HG03354 (cell line): ENCODE measurements around the gene MAP2K4.
"Not testable (repeated sequence)": the region's sequence is repeated elsewhere in the genome, so short reads cannot be mapped to it uniquely, and the experiment has no call there.

Source experiments
- ATAC-seq: cut with Tn5 transposase; IDR thresholded peaks from one replicate; pipeline ENCODE4 v1.9.1; 2021; ENCODE audit warnings: mild to moderate bottlenecking; ENCODE audit not compliant: unreplicated experiment, poor library complexity, severe bottlenecking

MAP2K4 gene

DNA sequence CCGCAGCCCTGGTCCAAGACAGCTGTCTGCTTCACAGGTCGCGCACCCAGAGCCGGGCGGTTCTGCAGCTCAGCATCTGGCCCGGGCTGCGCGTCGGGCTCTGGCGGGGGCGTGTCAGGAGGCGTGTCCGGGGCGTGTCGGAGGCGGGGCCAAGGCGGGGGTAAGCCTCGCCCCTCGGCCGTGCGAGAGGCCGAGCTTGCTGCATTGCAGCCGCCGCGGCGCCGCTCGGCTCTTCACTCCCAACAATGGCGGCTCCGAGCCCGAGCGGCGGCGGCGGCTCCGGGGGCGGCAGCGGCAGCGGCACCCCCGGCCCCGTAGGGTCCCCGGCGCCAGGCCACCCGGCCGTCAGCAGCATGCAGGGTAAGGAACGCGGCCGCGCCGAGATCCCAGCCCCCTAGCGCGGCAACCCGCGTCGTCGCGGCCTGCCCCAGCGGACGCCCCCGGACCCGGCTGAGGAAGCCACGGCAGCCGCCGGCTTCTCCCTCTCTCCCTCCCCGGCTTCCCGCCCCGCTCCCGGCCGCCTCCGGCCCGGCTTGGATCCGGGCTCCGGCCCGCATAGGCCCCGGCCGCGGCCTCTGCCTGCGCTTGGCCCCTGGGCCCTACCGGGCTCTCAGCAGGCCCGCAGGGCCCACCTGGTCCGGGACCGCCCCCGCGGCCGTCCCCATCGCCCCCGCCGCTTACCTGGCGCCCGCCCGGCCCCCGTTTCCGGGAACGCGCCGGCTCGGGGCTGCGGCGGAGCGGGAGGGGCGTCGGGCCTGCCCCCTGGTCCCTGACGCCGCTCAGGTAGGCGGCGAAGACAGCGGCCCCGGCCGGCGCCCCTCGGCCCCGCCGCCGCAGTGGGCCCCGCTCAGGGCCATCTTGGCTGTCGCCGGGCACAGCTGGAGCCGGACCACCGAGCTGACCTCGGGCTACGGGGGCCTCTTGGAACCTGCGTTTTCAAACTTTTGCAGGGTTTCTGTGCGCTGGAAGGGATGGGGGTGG lies at the start of gene MAP2K4:
Gene MAP2K4, plus strand, starts transcription at position 236 of the 981 bp plus-strand sequence. Its CDS starts 10 bp downstream, at position 246.
- peak; percentile 93 for ATAC-seq

DNA sequence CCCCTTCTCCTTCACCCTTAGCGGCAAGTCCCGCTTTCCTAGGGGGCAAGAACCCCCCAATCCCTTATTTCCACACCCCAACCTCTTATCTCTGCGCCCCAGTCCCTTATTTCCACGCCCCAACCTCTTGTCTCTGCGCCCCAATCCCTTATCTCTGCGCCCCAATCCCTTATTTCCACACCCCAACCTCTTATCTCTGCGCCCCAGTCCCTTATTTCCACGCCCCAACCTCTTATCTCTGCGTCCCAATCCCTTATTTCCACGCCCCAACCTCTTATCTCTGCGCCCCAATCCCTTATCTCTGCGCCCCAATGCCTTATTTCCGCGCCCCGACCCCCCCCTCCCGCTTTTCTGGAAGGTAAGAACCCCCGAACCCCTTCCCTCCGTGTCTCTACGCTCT lies 47.9 kb upstream of the MAP2K4 start:
- not testable (repeated sequence) for ATAC-seq

DNA sequence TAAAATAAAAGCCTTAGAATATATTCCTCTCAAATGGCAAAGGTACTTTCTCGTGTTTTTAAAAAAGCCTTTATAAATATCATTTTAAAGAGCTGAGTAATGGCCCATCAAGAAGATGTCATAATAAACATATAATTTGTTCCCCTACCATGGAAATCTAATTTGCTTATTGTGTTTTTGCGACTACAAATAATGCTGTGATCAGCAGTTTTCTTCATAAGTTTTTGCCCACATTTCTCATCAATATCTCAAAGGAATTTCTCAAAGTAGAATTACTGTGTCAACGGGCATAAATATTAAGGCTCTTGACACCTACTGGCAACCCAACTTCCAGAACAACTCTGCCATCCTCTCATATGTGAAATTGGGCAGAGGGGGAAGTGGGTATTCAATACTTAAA lies 40.9 kb upstream of the MAP2K4 start:
- ATAC-seq, result no peak

DNA sequence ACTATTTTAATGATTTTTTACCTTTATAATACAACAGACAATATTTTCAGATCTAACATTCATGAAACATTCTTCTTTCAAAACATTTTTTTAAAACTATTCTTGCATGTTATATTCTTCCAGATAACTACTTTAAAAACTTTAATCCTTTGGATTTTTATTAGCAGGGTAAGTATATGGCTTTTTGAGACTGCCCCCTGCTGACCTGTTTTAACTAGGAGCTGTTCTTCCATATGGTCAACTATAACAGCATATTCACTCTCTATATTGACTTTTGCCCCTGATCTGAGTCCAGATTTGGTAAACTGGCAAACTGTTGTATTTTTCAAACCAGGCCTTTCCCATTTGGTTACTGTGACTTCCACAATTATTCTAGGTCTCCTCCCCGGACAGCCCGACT lies 39.9 kb upstream of the MAP2K4 start:
- no peak for ATAC-seq

DNA sequence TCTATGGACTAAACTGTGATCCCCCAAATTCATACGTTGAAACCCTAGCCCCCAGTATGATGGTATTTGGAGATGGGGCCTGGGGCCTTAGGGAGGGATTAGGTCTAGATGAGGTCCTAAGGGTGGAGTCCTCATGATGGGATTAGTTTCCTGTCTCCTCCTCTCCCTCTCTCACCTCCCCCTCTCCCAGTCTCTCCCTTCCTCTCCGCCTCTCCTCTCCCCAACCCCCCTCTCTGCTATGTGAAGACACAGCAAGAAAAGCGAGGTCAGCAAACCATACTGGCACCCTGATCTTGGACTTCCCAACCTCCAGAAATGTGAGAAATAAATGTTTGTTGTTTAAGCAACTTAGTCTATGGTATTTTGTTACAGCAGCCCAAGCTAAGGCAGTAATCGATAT lies 38.8 kb upstream of the MAP2K4 start:
- ATAC-seq, result no peak

DNA sequence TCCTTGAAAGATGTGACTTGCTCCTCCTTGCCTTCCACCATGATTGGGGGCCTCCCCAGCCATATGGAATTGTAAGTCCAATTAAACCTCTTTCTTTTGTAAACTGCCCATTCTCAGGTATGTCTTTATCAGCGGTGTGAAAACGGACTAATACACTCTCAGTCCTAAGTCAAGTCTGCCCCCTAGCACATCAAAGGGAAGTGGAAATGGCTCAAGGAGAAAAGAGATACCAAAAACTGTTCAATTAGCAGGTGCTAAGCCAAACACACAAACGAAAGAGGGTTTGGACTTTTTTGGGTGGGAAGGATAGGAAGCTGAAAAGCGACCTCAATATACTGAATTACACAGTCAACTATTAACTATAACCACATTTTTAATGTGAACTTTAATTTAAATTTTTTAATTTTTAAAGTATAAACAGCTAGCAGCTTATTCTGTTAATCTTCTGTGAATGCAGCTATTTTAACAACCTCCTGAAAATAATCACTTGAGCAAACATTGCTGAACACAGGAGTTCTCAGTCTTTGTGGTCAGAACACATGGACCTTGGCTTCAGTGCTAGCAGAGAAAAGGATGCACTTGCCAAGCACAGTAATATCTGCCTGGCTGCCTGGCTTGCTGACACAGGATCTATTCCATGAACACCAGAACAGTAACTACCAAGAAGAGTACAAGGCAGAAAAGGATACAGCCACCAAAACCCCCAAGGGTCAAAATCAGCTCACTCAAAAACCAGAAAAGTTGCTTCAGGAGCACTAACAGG lies 34.3 kb upstream of the MAP2K4 start:
- no peak for ATAC-seq

DNA sequence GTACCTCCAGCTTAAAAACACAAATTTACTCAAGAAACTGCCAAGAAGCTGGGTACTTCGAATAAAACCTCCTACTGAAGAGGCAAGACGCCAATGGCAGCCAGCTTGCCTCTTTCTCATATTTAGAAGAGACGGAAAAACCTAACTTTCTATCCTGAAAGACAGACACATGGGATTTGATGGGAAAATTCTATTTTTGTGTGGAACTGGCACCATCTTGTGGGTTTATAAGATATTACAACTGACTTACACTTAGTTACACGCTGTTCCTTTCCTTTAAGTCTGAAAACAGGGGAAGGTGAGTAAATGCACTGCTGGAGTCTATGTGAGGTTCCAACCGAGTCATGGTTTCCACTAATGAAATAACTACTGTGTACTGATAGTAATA lies 33.7 kb upstream of the MAP2K4 start:
- no peak for ATAC-seq

DNA sequence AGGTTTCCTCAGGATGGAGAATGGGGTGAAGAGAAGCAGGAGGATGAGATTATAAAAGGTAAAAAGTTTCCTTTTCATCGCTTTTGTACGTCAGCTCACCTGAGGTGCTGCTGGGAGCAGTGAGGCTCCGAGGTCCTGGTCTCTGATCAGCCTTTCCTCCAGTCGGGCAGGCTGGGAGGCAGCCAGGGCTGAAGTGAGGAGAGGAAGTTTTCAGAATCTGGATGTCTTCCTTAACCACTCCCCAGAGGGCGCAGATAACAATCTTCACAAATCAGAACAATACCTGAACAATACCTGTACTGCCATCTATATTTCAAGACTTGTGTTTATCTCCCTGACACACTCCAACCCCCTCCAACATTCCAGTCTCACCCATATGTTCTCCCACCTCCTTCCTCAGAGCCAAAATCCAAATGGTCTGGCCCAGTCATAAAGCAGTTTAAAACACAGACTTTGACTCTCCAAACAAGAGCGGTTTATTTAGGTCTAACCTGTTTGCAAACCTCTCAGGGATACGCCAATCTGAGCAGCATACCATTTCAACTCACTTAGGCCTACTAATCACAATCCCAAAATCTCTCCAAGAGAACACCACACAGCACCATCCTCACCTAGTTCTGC lies 30.2 kb upstream of the MAP2K4 start:
- no peak for ATAC-seq

DNA sequence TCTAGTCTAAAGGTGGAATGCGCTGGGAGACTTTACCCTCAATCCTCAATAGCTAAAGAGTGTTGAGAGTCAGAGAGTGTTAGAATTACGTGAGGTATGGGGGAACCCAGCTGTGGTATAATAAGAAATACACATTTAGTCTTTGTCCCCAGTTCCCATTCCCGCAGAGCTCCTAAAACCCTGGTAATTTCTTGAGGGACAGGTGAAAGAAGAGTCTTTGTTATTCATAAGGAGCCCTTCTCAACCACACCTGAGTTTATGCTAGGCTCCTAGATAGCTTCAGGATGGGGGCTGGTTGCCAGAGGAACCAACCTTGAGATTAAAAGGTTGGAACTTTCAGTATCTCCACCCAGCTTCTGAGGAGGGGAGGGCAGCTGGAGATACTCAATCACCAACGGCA lies 29.2 kb upstream of the MAP2K4 start:
- no peak for ATAC-seq

DNA sequence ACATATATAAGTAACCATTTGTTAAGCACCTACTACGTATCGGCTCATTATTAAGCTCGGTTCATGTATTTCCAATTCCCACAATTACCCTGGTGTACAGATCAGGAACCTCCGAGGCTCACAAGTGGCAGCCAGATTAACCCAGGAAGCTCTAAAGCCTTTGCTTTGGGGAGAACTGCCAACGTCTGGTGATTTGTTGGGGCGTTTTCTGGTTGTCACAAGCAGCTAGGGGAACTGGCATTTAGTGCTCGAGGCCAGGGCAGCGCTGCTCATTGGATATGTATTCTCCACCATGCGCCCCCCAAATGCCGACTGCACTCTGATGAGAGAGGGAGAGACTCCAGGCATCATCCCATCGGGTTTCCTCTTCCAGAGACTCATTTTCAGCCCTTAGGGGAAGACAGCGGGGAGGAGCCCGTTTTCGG lies 23.9 kb upstream of the MAP2K4 start:
- ATAC-seq, result peak; percentile 56

DNA sequence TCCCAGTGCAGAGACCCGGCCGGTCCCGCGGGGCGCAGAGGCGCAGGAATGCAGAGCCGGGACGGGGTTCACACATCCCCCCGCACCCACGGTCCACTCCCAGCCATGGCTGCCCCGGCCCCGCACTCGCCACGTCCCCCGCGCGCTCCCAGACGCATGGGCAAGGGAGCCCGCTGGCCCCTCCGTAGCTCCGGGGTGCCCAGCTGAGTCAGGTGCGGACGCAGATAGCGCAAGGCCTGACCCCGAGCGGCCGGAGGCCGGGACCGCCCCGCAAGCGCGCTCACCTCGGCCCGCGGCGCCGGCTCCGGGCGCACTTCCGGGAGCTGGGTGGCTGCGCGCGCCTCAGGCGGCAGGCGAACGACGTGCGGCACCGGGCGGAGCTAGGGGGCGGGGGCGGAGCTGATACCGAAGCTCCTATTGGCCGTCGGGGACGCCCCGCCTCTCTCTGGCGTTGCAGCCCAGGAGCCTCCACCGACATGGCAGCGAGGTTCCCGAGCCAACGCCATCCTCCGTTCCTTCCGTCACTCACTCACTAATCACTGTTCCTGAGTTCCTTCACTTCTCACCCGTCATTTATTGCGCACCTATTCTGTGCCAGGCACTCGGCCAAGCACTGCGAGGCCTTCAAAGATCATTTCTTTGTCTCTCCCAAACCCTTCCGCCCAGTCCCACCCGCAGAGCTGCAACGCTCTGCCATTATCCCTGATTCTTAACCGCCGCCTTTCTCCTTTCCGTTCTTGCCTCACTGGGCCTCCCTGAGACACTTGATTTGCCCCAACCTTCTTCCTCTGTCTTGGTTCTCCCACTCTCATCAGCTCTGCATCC lies 23.3 kb upstream of the MAP2K4 start, which contains the start of gene ZNF18:
Gene ZNF18, minus strand, starts transcription at position 329 of the 825 bp plus-strand sequence. CDS start 4,646 bp downstream, outside the sequence.
- peak; percentile 98 for ATAC-seq

DNA sequence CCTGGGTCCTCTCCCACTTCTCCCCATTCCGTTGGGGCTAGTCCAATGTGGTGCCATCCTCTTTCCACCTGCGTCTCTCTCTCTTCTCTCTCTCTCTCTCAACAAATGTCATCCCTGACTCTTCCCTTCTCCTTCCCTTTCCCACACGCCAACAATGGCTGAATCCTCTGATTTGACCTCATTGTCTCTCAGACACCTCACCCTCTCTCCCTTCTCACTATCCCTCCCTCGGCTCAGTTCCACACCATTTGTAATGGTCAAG lies 22.8 kb upstream of the MAP2K4 start:
- ATAC-seq, result no peak

DNA sequence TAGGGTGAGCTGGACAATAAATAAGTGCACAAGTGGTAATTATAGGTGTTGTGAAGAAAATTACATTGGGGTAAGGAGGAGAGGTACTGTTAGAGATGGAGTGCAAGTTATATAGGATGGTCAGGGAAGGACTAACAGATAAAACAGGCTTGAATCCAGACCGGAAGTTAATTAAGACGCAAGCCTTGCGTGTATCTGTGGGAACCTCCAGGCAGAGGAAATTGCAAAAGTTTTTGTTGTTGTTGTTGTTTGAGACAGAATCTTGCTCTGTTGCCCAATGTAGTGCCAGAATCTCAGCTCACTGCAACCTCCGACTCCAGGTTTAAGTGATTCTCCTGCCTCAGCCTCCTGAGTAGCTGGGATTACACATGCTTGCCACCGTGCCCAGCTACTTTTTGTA lies 21.0 kb upstream of the MAP2K4 start:
- no peak for ATAC-seq

DNA sequence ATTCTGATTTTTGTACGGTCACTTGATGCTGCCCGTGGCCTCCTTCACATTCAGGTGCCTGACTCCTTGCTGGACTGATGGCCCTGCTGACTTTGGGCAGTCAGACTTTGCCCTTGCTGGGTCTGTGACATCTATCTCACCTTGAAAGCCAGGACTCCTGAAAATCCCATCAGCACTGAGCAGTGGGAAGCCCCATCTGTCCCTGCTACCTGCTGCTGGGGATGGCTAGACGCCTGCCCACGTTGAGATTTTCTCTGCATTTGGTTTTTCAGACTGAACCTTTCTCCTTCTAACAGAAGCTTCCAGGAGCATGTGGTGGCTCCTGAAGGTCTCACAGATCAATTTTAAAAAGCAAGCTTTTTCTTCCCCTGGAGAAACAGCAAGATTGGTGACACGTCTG lies 13.2 kb upstream of the MAP2K4 start:
- no peak for ATAC-seq

DNA sequence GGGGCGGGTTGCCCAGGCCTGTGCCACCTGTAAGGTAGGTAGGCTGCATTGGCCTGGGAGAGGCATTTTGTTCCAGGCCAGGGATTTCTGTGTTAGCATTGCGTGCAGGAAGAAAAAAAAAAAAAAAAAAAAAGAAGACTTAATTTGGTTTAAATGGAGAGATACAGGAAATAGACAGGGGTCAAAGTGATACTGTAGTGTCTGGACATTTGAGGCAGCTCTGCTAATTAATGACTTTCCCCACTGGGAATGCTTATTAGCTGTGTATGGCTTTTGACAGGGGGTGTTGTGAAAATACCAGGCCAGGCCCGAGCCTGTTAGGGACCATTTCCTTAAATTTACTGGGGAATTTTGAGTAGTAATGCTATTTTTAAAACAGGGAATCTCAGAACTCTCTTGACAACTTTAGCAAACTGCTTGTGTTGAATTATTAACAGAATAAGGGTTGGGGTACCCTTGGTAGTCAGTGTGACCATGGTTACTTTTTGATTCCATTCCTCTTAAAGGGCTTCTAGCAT lies 1.0 kb downstream of the MAP2K4 start:
- no peak for ATAC-seq

DNA sequence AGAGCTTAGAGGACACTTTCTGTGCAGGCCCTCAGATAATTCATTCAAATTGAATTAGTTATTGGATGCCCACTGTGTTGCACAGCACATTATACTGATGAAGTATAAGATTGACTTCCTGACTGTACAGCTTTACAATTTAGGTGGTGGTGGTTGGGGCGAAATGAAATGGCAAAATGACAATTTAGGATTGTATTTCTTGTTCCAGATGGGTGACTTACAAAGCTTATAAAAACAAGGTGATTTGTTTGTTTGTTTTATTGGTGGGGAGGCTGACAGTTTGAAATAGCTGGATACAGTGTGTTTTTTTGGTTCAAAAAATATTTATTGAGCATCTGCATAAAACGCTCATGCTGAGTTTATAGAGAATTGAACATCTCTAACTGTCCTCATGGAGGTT lies 1.6 kb downstream of the MAP2K4 start:
- no peak for ATAC-seq

DNA sequence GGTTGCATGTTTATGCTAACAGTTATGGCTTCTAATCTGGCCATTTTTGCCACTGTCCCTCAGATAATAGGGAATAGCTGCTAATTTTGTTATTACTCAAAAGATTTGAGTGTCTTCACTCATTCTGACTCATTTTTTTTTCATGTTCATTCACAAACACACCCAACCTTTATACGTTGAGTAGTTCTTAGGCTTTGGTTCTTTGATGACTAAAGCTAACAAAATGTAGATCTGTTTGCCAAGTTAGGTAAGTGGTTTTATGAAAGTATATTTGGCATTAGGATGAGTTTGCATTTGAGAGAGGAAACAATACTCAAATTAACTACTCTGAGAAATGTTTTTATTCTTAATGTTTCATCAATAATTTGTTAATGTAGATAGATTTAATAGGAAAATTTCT lies 3.6 kb downstream of the MAP2K4 start:
- ATAC-seq, result no peak

DNA sequence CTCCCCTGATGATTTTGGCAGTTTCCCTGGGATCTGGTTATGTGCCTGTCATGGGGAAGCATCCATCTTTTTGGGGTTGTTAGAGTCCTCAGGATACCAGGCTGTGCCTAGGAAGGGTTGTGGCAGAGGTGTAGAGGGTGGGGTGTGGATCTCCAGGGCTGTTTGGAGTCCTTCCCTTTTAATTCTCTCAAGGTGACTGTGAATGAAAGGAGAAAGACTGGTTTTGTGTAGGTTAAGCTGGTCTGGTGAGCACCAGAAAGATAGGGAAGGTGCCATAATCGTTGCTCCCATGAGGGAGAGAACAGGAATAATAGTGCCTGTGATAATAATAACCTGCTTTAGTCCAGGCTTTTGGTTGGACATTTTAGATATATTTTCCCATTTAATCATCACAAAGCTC lies 7.0 kb downstream of the MAP2K4 start:
- no peak for ATAC-seq

DNA sequence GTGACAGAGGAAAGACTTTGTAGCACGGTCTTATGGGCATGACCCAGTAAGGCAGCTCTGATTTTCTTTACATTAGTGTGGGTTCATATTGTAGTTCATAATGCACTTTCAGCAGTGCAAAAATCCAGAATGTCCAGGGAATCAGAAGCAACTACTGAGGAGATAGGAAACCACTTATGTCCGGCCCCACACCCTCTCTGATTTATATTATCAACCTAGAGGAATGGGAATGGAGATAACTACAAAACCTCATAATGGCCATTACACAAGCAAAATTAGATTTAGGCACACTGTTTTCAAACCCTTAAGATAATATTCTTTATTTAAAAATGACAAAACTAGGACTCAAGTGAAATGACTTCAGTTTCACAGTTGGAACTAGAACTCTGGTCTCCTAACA lies 7.9 kb downstream of the MAP2K4 start:
- ATAC-seq, result no peak

DNA sequence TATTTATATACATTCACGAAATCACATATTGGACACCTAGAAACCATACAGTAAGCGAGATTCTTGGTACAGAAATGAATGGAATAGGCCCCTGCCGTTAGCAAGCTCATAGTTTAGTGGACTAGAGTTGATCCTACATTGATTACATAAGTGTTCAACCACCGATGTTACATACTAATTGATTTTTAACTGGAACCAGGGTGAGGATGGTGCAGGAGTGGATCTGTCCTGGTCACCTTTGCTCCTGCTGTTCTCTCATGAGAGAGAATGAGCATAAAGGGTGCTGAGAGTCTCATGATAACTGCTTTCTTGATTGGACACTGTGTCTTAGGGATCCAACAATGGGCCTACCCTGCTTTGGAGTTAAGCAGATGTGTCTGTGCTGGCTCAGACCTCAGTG lies 13.9 kb downstream of the MAP2K4 start:
- no peak for ATAC-seq
